ENCODE measurements around the gene URI1.

The URI1 gene

GRCh38 chr19:30046522-30046921, 104.5 kb downstream of the URI1 start:
- no peaks in the 10 kb centered on the region for H3K4me1 ChIP-seq (ENCODE audit: insufficient read depth, poor library complexity, severe bottlenecking)
- H3K4me3 ChIP-seq (ENCODE audit: severe bottlenecking) = no peak overlapping the region
- H3K27ac ChIP-seq (ENCODE audit: poor library complexity, severe bottlenecking) = no peak overlapping the region
- no peaks in the 10 kb centered on the region for H3K36me3 ChIP-seq (ENCODE audit: low read depth)
- 0 out of 3 replicates have a peak, but pooled peaks have one; percentile 17 for ATAC-seq (ENCODE audit: low read depth)
- no peak for DNase-seq (ENCODE audit: low spot score)
- H3K27me3 ChIP-seq (ENCODE audit: insufficient read depth, poor library complexity, severe bottlenecking) = no peaks in the 10 kb centered on the region
- TF ChIP-seq, protein P1, sequence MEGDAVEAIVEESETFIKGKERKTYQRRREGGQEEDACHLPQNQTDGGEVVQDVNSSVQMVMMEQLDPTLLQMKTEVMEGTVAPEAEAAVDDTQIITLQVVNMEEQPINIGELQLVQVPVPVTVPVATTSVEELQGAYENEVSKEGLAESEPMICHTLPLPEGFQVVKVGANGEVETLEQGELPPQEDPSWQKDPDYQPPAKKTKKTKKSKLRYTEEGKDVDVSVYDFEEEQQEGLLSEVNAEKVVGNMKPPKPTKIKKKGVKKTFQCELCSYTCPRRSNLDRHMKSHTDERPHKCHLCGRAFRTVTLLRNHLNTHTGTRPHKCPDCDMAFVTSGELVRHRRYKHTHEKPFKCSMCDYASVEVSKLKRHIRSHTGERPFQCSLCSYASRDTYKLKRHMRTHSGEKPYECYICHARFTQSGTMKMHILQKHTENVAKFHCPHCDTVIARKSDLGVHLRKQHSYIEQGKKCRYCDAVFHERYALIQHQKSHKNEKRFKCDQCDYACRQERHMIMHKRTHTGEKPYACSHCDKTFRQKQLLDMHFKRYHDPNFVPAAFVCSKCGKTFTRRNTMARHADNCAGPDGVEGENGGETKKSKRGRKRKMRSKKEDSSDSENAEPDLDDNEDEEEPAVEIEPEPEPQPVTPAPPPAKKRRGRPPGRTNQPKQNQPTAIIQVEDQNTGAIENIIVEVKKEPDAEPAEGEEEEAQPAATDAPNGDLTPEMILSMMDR (IDR thresholded peaks at IDR 0.05; ENCODE audit: poor library complexity, severe bottlenecking) = peak; percentile 38
- no peaks in the 10 kb centered on the region for H3K9me3 ChIP-seq (ENCODE audit: severe bottlenecking)

- ATAC-seq (ENCODE audit: low read depth) (no peak), DNase-seq (ENCODE audit: low spot score) (no peak)
- TF ChIP-seq, protein P1 (IDR thresholded peaks at IDR 0.05; ENCODE audit: poor library complexity, severe bottlenecking) = no peak
- Histone ChIP-seq H3K4me3 (ENCODE audit: severe bottlenecking) (no peak overlapping the region), H3K27me3 (ENCODE audit: insufficient read depth, poor library complexity, severe bottlenecking) (no peaks in the 10 kb centered on the region), H3K36me3 (ENCODE audit: low read depth) (no peaks in the 10 kb centered on the region), H3K27ac (ENCODE audit: poor library complexity, severe bottlenecking) (no peak overlapping the region), H3K9me3 (ENCODE audit: severe bottlenecking) (no peaks in the 10 kb centered on the region), H3K4me1 (ENCODE audit: insufficient read depth, poor library complexity, severe bottlenecking) (no peaks in the 10 kb centered on the region)
Observed at GRCh38 chr19:30047432-30047831, 105.4 kb downstream of the URI1 start.

GRCh38 chr19:30049226-30049625, 107.2 kb downstream of the URI1 start:
- Histone ChIP-seq H3K4me1 (ENCODE audit: insufficient read depth, poor library complexity, severe bottlenecking) (no peaks in the 10 kb centered on the region), H3K27ac (ENCODE audit: poor library complexity, severe bottlenecking) (no peak overlapping the region), H3K9me3 (ENCODE audit: severe bottlenecking) (no peaks in the 10 kb centered on the region), H3K27me3 (ENCODE audit: insufficient read depth, poor library complexity, severe bottlenecking) (no peaks in the 10 kb centered on the region), H3K4me3 (ENCODE audit: severe bottlenecking) (no peak overlapping the region), H3K36me3 (ENCODE audit: low read depth) (no peaks in the 10 kb centered on the region)
- DNase-seq (ENCODE audit: low spot score) (no peak), ATAC-seq (ENCODE audit: low read depth) (no peak)
- TF ChIP-seq, protein P1 (IDR thresholded peaks at IDR 0.05; ENCODE audit: poor library complexity, severe bottlenecking) = no peak

- TF ChIP-seq, protein P1 (IDR thresholded peaks at IDR 0.05; ENCODE audit: poor library complexity, severe bottlenecking) = no peak
- H3K9me3 ChIP-seq (ENCODE audit: severe bottlenecking) = no peaks in the 10 kb centered on the region
- ATAC-seq (ENCODE audit: low read depth) (no peak), DNase-seq (ENCODE audit: low spot score) (no peak)
- H3K27ac ChIP-seq (ENCODE audit: poor library complexity, severe bottlenecking) = no peak overlapping the region
- H3K27me3 ChIP-seq (ENCODE audit: insufficient read depth, poor library complexity, severe bottlenecking) = no peaks in the 10 kb centered on the region
- H3K4me3 ChIP-seq (ENCODE audit: severe bottlenecking) = no peak overlapping the region
- no peaks in the 10 kb centered on the region for H3K36me3 ChIP-seq (ENCODE audit: low read depth)
- H3K4me1 ChIP-seq (ENCODE audit: insufficient read depth, poor library complexity, severe bottlenecking) = no peaks in the 10 kb centered on the region
Observed at GRCh38 chr19:30049846-30050667, 108.0 kb downstream of the URI1 start.
